Gastroesophageal sphincter (tissue), 3 donors: ENCODE data around the gene POLN.

Experiments used
- EP300 ChIP-seq: sonication (generic); formaldehyde crosslinking; IDR thresholded peaks from one replicate; pipeline ENCODE4 v1.6.1; 2017; ENCODE audit warnings: antibody characterized with exemption, mild to moderate bottlenecking
- POLR2A ChIP-seq, 2 donors: fragments of 450-650 bp; IDR thresholded peaks; one replicate each; pipeline ENCODE4 v1.6.1; 2017; ENCODE audit warnings: antibody characterized with exemption in 2 of 2, mild to moderate bottlenecking in 2 of 2, moderate library complexity in 1 of 2
- TF ChIP-seq, protein P1 (sequence below), 4 experiments: fragments of 200-600 bp in 2 of 4; fragments of 450-650 bp in 2 of 4; sonication (generic) in 1 of 4; IDR thresholded peaks; one replicate each; pipeline ENCODE4 v1.5.1; 2017 to 2019; ENCODE audit warnings: antibody characterized with exemption in 4 of 4, mild to moderate bottlenecking in 2 of 4, moderate library complexity in 2 of 4

DNA sequence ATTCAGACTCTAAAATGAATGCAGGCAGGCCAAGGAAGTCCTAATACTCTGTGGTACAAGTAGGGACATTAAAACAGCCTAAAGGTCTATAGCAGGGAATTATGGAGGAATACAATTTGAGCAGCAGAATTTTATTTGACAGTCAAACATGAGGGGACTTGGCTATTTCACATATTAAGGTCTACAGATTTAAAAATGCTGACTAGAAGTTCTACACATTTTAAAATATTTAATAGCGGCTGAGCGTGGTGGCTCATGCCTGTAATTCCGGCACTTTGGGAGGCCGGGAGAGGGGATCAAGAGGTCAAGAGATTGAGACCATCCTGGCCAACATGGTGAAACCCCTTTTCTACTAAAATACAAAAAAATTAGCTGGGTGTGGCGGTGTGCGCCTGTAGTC, 10.8 kb downstream of the POLN start:
- TF ChIP-seq, protein P1, sequence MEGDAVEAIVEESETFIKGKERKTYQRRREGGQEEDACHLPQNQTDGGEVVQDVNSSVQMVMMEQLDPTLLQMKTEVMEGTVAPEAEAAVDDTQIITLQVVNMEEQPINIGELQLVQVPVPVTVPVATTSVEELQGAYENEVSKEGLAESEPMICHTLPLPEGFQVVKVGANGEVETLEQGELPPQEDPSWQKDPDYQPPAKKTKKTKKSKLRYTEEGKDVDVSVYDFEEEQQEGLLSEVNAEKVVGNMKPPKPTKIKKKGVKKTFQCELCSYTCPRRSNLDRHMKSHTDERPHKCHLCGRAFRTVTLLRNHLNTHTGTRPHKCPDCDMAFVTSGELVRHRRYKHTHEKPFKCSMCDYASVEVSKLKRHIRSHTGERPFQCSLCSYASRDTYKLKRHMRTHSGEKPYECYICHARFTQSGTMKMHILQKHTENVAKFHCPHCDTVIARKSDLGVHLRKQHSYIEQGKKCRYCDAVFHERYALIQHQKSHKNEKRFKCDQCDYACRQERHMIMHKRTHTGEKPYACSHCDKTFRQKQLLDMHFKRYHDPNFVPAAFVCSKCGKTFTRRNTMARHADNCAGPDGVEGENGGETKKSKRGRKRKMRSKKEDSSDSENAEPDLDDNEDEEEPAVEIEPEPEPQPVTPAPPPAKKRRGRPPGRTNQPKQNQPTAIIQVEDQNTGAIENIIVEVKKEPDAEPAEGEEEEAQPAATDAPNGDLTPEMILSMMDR (IDR thresholded peaks at IDR 0.05), result no peak
- TF ChIP-seq POLR2A (IDR thresholded peaks at IDR 0.05) (no peak), EP300 (no peak)
